ENCODE results near the gene NOD2.

Gene NOD2

DNA sequence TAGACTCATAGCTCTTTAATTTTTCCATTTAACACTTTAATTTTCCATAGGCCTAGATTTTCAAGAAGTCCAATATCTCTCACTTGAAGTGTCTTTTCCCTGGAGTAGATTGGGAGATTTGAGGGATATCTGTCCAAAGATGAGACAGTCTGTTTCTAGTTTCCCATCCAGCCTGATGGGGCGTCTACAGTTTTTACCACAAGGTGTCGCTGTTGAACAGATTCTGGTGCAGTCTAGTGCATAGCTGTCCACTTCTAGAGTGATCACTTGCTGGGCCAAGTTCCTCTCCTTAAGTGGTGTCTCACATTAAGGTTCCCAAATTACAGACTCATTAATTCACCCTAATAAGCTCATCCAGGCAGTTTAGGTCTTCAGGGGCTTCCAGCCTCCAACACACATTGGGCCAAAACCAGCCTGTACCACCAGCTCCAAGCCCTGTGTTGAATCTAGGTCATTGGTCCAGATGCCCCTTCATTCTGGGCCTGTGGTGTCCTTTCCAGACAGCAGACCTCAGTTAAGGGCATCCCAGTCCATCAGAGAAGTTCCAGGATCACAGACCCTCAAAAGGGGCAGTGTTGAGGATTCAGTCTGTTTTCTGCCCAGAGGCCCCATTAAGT is 21.7 kb upstream of the NOD2 start:
- no peak for DNase-seq

DNA sequence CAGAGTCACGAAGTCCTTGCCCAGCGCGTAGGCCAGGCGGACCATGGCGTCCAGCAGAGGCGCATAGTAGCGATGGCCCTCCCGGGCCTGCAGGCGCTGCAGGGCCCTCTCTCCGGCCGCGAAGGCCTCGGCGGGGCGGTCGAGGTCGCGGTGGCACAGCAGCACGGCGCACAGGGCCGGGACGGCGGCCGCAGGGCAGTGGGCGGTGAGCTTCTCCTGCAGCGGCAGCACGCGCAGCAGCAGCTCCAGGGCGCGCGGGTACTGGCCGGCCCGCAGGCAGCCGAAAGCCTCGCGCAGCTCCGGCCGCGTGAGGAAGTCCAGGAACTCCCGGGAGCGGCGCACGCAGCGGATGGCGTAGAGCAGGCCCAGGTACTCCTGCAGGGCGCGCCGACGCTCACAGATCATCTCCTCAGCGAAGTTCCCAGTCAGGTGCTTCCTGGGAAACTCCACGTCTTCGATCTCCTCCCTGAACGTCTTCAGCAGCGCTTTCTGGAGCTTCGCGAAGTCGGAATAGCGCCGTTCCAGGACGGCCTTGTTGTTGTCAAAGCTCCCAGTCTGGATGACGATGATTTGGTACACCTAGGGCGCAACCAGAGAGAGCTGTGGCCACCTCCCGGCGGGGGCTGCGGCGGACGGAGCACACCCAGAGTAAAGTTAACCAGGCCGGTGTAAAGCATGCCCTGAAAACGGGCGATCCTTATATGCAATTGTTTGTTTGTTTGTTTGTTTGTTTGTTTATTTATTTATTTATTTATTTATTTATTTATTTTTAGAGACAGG is 19.7 kb upstream of the NOD2 start:
- DNase-seq = no peak

DNA sequence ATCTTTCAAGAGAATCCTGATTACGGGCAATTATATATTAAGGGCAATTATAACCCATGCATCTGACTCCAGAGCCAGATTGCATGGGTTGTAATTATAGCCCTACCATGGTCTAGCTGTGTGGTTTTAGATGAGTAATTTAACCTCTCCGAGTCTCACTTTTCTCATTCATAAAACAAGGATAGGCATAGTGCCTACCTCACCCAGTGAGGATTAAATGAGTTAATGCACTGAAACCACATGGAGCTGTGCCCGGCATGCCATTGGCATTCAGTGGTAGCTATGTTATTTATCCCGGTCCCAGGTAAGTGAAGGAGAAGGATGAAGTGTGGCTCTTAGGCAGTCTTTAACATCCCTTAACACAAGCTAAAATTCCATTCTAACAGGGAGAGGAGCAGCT is 18.6 kb upstream of the NOD2 start:
- DNase-seq = no peak

DNA sequence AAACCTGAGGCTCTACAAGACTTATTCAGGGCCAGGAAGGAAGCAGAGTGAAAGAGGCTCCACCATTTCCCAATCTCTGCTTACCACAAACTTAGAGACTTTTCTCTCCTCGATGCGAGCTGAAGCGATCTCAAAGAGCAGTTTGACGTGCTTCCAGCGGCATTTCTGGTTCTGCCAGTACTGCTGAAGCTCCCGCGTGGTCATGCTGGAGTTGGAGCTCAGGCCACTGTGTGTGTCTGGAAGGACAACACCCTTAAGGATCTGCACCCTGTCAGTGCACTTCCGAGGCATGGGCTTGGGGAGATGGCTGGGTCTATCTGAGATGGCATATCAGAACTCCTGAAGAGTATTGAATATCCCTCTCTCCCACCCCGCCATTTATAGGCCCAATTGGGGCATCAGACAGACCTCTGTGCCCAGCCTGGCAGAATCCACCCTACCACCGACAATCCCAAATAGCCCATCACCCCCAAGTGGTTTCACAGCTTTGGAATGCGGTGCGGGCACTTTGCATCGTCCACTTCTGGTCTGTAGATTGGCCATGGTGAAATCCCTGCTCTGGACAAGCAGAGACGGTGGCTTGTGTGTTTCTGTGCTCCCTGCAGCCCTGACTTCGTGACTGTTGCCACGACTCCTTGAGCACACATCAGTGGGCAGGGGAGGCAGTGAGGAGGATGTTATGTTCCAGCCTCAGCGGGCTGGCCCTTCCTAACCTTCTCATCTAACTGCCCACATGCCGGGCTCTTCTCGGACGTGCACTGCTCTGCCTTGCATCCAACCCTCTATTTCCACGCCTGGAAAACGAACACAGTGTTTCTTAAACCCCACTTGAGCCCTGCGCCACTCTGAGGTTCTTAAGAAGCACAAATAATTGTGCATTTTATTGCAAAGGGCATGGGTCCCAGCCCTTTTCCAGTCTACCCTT is 17.5 kb upstream of the NOD2 start:
- no peak for DNase-seq

DNA sequence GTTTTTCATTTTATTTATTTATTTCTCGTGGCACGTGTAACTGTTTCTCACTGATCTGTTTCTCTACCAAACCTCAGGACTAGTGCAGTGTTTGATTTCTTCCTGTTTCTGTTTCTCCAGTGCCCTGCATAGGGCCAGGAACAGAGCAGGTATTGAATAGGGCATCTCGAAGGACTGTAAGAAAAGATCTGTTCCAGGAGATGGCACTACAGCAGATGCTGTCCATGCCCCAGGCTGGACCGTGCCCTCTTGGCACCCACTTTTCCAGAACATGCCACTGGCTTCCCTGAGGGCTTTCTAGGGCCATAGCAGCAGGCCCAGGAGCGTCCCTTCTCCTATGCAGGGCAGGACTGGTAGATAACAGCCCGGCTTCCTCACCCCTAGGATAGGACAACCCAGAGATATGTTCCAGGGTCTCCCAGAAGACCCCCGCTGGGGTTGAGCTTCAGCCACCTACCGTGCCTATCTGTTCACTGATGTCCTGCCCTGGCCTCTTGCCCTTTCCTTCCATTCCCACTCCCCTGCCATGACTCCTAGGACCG is 16.7 kb upstream of the NOD2 start:
- no peak for DNase-seq

DNA sequence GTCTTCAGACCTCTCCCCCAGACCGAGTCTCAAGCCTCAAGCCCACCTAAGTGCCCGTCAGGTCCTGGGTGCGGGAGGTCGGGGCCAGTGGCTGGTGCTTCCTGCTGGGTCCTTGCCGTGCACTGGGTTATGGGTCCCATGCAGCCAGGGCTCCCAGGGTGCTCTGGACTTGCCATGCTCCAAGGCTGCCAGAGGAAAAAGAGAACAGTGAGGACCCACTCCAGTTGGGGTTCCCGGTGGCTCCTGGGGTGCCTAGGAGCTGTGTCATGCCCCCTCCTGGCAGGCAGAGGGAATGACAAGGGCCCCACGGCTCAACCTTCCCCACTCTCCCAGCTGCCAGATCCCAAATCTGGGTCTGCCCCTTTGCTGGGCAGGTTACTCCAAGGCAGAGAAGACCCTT is 16.1 kb upstream of the NOD2 start:
- DNase-seq = no peak

DNA sequence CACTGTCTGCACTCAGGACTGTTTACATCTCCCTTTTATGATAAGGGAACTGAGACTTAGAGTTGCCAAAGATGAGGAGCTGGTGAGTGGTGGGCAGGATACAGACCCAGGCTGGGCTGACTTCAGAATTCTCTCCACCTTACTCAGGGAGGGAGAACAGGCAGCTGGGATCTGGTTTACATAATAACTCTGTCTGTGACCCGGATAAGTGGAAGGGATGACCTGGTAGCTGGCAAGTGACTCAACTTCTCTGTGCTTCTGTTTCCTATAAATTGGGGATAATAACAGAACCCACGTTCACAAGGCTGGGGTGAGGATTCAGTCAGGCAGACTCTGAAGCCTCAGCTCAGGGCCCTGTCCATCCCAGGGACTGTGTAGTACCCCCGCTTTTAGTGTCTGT is 14.9 kb upstream of the NOD2 start:
- no peak for DNase-seq

DNA sequence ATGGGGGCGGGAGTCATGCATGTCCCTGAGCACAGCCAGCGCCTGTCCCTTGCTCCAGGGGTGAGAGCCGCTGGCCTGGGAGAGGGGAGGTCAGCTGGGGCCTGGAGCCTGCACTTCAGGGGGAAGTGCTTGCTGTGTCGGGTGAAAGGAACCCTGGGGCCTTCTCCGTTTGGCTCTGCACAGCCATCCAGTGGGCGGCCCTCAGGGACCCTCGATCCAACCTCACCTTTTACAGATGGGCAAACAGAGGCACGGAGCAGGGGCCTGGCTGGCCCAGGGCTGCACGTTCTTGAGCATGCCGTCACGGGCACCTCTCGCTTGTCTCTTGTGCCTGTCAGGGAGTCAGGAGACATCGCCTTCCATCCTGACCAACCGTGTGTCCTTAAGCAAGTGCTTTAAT is 14.1 kb upstream of the NOD2 start:
- no peak for DNase-seq

DNA sequence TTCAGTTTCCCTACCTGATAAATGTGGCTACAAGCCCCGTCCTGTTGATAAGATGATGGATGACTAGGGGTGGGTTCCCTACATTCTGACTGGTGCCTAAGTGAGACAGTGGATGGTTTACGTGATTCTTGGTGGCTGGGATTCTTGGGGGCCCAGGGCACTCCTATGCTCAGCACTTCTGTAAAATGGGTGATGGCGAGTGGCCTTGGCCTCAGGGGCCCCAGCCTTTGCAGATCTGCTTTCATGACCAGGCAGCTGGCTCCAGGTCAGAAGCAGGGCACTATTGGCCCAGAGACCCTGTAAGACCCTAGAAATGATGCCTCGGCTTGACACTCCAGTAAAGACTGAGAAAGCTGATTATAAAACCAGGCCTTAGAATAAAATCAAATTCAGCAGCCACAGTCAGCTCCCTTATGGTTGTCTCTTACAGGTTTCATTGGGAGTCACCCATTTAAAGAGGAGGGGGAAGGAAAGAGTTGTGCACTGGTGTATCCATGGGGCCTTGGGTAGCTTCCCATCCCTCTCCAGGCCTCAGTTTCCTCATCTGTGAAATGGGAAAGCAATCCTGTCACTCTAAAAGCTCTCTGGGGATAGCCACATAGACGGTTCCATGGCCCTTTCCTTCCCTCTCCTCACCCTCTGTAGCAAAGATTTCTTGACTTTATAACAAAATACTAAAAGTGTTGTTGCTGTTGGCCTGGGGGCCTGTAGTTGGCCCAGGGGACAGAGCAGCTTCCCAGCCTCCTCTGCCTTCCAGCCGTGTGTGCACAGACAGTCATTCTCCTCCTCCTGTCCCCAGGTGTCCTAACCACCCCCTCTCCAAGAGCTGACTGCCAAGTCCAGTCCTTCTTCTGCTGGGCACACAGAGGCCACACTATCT is 13.5 kb upstream of the NOD2 start:
- DNase-seq = no peak

DNA sequence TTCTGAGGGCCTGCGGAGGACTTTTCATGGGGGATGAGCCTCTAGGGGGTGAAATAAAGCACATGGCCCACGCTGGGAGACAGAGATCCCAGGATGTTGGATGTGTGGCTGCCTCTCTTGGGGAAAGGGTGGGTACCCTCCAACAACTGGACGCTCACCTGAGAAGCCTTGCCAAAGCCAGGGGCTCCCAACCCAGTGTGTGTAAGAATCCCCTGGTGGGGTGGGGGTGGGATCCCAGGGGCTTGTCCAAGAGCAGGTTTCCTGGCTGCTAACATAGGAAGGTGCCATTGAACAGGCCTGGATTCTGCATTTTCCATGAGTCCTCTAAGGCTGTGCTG is 12.9 kb upstream of the NOD2 start:
- DNase-seq = no peak

DNA sequence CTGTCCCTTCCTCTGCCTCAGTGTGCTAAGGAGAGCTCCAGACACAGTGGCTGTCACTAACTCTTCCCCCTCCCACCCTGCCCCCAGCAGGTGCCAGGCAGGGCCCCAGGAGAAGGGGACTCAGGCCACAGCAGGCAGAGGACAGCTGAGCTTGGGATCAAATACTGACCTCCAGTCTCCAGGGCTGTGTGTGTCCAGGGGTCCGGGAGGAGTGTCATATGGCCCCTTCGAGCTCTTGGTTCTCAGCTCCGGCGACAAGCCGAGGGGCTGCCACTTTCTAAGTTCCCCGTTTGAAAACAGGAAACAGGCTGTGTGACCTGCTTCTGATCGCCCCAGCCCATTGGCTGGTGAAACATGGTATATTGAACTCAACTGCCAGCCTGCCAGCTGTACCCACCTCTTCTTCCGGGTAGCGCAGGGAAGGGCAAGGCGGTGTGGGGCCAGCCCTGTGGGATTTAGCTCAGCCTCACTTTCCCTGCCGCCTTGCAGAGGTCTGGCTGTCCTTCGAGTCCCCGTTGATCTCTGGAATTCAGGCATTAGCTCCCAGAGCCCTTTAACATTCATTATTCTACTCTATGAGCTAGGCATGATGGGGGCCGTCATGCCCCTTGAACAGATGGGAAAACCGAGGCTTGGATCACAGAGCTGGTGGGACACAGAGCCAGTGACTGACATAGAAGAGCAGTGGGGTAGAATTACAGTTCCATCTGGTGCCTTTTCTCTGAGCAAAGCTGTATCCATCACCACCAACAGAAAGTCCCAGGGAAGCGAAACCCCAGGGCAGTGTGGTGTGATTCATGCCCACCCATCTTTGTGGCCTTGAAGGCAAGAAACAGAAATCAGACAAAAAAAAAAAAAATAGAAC is 12.2 kb upstream of the NOD2 start, which contains the start of gene SNX20:
TSS of gene SNX20 (minus strand) at position 292 of the 865 bp plus-strand sequence. CDS start 3,786 bp downstream, outside the sequence.
- no peak for DNase-seq

DNA sequence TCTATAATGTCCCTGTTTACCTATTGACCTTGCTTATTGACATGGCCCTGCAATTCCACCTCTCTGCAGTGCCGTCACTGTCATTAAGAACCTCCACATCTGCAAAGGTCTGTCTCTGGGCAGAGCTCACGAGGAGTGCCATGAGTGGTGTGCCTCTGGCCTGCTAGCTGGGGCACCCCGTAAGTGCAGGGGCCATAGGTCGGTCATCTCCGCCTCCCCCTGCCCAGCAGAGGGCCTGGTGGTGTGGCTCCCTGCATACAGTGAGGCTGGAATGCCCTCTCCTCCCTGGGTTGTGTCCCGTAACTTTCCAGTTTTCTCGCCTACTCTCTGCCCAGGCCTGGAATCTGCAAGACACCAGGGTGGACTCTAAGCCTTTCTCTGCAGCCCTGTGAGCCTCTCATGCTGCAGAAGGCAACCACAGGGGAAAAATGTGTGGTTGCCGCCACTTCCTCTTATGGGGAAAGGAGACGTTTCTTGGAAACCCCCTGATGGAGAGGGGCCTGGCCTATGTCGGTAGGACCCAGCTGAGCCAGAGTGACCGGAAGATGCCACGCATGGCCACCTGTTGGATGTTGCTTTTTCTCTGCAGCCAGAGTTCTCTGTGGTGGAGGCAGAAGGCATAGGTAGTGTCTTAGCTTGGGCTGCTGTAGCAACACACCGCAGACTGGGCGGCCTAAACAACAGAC is 9.6 kb upstream of the NOD2 start:
- no peak for DNase-seq

DNA sequence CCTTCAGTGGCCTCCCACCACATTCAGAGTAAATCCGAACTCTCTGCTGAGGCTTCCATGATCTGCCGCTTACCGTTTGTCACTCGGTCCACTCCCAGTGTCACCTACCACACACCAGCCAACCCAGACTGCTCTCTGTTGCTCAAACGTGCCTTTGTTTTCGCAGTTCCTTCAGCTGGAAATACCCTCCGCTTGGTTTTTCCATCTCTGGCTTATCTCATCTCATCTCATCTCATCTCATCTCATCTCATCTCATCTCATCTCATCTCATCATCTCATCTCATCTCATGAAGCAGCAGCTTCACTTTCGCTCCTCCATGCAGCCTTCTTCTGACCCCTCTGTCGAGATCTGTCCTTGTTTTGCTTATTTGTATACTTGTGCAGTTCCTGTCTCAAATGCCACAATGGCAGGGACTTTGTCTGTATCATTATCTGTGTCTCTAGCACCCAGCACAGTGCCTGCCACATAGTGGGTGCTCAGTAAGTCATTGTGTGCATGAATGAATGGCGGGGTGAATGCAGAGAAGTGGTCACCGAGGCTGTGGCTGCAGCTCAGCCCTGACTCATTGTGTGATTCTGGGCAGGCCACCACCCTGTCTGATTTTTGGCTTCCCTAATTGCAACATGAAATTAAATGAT is 8.5 kb upstream of the NOD2 start:
- no peak for DNase-seq

DNA sequence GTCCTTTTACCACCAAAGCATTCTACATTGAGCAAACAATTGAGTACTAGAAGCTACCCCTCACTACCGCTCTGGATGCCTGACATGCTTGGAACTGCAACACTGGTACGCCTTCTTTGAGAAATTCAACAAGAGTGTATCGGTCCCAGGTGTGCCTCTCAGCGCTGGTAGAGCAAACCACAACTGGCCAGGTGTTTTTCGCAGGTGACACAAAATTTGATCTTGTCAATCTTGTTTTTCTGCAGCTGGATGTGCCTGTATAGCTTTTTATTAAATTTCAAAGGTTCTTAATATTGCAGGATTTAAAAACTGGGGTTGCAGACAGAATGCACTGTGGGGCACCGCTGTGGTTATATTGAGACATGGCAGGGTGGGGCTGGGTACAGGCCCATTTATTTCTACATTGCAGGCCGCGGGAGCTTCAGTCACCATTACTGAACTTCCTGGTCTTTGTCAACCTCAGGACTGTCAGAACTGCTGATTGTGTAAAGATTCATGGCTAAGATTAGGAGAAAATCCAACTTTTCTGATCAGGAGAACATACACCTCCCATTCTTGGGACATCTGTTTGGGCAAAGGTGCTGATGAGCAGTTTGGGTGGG is 7.8 kb upstream of the NOD2 start:
- no peak for DNase-seq

DNA sequence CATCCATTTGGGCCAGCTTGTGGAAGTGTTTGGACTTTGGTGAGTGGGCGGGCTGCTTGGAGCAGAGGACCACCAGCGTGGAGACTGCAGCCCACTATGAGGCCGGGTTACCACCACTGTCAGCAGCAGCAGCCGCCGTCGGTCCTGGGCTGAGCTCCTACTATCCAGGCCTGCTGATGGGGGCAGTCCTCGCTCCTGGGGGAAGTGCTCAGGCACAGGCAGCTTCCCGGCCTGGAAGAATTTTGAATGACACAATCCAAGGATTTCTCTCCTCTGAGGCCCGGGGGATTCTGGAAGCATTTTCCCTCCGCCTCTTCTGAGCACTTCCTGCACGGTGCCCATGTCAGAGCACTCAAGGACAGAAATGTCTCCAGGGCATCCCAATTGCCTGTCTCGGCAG is 5.3 kb upstream of the NOD2 start:
- DNase-seq = no peak

DNA sequence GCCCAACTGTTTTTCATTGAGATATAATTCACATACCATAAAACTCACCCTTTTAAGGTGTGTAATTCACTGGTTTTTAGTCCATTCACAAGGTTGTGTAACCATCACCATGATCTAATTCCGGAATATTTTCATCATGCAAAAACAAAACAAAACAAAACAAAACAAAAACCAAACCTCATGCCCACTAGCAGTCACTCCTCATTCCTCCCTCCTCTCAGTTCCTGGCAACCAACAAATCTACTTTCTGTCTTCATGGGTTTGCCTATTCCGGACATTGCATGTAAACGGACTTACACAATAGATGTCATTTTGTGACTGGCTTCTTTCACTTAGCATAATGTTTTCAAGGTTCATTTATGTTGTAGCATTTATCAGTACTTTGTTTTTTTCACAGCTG is 4.5 kb upstream of the NOD2 start:
- DNase-seq = no peak

DNA sequence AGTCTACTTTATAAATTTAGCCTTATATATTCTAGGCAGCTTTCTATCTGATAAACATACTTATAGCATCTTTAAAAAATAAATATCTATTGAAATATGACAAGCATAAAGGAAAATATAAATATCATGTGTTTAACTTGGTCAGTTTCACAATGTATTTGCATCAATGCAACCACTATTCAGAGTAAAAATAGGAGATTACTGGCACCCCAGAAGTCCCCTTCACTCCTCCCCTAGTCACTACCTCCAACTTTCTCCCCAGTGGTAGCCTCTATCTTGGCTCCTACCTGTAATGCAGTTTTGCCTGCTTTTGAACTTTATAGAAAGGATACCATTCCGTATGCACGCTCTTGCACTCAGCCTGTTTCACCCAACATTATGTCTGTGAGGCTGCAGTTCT is 3.2 kb upstream of the NOD2 start:
- no peak for DNase-seq

DNA sequence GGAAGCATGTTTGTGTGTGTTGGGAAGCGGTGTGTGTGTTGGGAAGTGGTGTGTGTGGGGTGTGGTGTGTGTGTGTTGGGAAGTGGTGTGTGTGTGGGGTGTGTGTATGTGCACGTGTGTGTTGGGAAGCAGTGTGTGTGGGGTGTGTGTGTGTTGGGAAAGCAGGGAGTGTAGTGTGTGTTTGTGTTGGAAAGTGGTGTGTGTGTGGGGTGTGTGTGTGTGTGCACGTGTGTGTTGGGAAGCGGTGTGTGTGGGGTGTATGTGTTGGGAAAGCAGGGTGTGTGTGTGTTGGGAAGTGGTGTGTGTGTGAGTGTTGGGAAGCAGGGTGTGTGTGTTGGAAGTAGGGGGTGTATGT is 785 bp upstream of the NOD2 start:
- DNase-seq = no peak

DNA sequence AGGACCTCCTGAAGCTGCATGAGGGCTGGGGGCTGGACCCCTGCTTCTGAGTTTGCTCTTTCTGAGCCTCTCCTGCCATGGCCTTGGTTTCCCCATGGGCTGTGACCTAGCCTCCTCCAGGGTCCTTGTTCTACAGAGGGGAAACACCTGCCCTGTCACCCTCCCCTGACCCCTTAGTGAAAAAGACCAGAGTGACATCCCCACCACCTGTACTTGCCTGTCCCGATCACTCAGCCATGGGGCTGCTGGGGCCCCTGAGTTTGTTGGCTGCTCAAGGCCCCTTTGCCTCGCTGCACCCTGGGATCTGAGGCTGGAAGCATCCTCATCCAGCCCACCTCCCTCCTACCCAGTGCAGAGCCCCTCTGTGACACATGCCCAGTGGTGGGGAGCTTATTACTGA is 800 bp downstream of the NOD2 start:
- DNase-seq = no peak
